HEK293T (cell line): ENCODE measurements around the gene MTAP.

Experiments used
- CTBP1 ChIP-seq: fragments of 450-650 bp; IDR thresholded peaks from 2 replicates; pipeline ENCODE4 v1.6.1; 2016; ENCODE audit warnings: borderline replicate concordance
- FOXM1 ChIP-seq: fragments of 450-650 bp; IDR thresholded peaks from 2 replicates; pipeline ENCODE4 v1.6.1; 2017; ENCODE audit warnings: mild to moderate bottlenecking, borderline replicate concordance
- SP1 ChIP-seq: fragments of 450-650 bp; IDR thresholded peaks from 2 replicates; pipeline ENCODE4 v1.6.1; 2017
- SUZ12 ChIP-seq: fragments of 450-650 bp; IDR thresholded peaks from 2 replicates; pipeline ENCODE4 v1.6.1; 2016; ENCODE audit warnings: mild to moderate bottlenecking

GRCh38 chr9:21770871-21771560, 31.4 kb upstream of the MTAP start:
- no peak for TF ChIP-seq CTBP1
- TF ChIP-seq SP1 = no peak
- no peak for TF ChIP-seq FOXM1
- no peak for TF ChIP-seq SUZ12
